Germinal center (tissue), 1 donor: ENCODE data around the gene RGS10.
A peak's percentile ranks its signal among the peaks of the same experiment; 100 is the strongest.

Source experiments
- DNase-seq: peaks from one replicate; pipeline ENCODE4 v3.0.0; 2012; ENCODE audit warnings: mixed read lengths, low spot score

Gene RGS10

DNA sequence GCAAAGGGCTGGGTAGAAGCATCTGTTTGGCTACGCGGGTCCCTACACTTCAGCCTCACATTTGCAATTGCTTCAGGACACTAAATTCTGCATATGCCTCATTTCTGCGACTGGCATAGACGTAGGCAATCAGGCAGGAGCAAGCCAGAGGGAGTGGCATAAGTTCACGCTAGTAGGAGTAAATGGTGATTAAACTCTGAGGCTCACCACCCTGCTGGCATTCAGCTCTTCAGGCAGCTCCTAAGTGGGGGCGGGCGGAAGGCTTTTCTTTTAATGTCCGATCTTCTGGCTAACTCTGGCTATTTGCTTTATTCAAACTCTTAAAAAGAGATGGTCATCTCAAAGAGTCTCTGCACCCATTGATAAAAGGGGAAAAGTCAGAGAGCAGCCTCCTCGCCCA, 45.3 kb downstream of the RGS10 start:
- DNase-seq = no peak

DNA sequence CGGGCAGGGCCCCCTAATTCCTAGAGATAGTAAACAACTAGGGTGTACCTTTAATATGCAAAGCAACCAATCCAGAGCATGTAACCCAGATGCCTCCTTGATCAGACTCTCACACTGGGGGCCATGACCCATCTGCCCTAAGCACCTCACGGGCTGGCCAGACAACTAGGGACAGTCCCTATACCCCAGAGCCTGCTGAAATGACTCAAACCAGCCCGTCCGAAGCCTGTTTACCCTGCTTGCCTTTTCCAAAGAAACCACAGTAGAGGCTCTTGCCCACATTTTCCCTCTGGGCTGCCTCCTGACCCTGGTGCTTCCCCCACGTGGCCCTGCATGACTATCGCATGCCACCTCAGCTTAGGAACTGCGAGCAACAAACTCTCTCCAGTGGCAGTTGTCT, 46.2 kb downstream of the RGS10 start:
- no peak for DNase-seq

DNA sequence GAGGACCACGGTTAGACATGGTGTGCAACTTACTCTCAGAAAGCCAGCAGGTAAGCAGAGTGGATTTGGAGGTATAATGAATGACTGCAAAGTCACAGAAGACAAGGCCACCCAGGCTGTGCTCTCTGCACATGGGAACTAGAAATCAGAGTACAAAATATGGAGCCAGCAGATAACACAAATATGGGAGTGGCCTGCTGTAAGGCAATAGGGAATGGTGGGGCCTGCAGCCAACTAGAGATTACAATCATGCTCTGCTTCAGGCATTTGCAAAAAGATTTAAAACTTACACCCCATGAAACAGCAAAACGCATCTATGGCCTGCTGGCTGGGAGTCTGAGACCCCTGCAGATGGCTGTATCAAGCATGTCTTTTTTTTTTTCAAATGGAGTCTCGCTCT, 47.0 kb downstream of the RGS10 start:
- no peak for DNase-seq

GRCh38 chr10:119495021-119495505, 47.5 kb downstream of the RGS10 start:
- DNase-seq = no peak

DNA sequence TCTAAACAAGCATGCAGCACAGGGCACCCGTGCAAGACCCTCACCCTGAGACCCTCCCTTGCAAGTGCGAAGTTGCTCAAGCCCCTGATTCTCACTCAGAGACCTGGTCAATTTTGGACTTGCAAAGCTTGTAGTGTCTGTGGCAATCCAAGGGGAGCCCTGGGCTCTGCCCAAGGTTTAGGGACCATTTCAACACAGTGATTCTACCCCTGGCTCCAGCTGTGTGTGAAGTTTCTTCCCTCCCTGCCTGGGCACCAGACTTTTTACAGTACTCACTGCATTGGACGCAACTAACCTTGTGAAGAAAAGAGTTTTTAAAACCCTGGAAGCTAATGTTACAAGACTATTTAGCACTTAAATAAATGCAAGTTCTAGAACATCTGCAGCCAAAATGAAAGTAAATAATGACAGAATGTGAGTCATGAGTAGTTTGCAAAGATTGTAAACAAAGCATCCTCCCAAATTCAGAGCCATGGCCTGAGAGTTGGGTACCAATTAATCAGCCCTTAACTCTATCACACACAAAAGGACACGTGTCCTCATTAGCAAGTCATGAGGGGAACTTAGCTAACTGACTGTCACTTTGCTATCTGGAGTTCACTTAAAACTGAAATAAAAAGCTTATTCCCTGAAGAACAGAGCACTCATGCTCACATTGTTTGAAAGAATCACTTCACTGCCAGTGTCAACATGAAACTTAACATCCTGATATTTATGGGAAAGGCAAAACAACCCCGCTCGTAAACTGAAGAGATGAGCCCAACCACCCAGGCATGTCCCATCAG, 48.1 kb downstream of the RGS10 start:
- DNase-seq = no peak

- DNase-seq = no peak
These were observed 49.4 kb downstream of the RGS10 start for GRCh38 chr10:119493155-119493554.

- no peak for DNase-seq
These were observed 50.4 kb downstream of the RGS10 start for GRCh38 chr10:119491966-119492757.

DNA sequence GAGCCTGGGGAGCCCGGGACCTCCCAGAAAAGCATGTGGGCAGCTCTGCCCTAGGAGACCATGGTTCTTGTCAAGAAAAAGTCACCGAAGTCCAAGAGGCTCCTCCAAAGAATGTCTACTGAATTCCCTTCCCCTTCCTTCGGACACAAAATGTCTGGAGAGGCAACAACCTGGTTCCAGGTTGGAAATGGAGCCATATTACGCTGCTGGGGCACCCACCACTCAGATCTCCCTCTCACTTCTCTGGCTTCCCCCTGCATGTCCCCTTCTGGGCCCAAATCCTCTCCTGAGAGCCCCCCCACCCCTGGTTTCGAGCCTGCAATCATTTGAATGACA, 52.6 kb downstream of the RGS10 start:
- DNase-seq = no peak

GRCh38 chr10:119488675-119489074, 53.8 kb downstream of the RGS10 start:
- no peak for DNase-seq

GRCh38 chr10:119483839-119484238, 58.7 kb downstream of the RGS10 start:
- no peak for DNase-seq

- no peak for DNase-seq
These were observed 59.5 kb downstream of the RGS10 start for GRCh38 chr10:119483001-119483400.

- no peak for DNase-seq
These were observed 60.6 kb downstream of the RGS10 start for GRCh38 chr10:119481781-119482426.

GRCh38 chr10:119480667-119481066, 61.9 kb downstream of the RGS10 start:
- no peak for DNase-seq

- DNase-seq = no peak
These were observed 63.0 kb downstream of the RGS10 start for GRCh38 chr10:119479532-119479931.

DNA sequence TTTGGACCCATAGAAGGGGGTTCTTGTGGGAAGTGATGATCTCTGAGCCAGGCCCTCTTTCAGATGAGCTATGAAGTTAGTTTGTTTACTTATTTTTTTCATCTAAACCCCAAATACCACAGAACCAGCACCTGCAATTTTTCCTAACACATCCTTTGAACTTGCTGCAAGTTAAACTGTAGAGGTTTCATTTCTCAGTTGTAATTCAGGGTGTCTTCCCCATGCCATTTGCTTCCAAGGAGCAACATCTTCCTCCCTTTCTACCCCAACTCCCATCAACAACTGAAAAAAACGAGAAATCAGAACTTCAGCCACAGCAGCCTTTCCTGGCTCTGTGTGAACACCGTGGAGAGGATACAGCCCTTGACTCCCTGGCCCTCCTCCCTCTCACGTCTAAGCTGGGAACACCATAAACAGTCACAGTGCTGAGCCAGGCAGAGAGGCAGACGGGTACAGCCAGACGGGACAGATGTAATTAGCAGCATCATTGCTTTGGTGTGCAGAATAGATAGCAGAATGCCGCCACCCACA, 63.6 kb downstream of the RGS10 start:
- no peak for DNase-seq

DNA sequence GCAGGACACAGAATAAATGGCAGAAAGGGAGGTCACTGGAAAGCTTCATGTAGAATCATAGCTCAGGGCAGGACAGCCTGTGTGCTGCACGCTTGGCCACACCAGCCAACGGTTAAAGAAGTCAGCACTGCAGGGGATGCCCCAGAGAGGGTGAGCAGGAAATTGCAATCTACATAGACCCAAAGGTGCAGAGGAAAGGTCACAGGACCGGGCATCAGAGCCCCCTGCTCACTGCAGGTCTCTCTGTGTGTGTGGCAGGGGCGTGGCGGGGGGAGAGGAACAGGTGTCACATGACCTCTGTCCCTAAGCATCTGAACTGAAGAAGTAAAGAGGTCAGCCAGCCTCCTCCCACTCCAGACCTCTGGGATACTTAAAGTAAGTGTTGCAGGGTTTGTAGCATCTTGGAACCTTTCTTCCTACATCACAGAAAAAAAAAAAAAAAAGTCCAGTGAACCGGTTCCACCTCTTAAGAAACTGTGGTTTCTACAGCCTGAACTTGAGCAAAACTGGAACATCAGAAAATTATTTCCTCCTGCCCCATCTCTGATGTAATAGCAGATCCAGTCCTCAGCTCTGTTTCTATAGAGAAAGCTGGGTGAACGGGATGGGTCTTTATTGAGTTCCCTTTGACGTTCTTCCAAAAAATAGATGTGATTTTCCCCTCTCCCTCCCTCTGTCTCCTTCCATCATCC, 64.3 kb downstream of the RGS10 start:
- DNase-seq = peak; percentile 66

- peak; percentile 33 for DNase-seq
These were observed 65.1 kb downstream of the RGS10 start for GRCh38 chr10:119477444-119477843.

GRCh38 chr10:119474606-119475005, 67.9 kb downstream of the RGS10 start:
- no peak for DNase-seq

DNA sequence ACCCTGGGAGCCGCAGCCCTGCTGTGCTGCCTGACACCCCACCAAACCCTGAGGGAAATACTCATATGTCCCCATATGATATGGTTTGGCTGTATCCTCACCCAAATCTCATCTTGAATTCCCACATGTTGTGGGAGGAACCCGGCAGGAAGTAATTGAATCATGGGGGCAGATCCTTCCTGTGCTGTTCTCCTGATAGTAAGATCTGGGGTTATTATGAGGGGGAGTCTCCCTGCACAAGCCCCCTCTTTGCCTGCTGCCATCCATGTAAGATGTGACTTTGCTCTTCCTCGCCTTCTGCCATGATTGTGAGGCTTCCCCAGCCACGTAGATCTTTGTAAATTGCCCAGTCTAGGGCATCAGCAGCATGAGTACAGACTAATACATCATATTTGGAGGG, 68.7 kb downstream of the RGS10 start:
- DNase-seq = no peak

GRCh38 chr10:119470920-119471702, 71.4 kb downstream of the RGS10 start:
- DNase-seq = no peak

DNA sequence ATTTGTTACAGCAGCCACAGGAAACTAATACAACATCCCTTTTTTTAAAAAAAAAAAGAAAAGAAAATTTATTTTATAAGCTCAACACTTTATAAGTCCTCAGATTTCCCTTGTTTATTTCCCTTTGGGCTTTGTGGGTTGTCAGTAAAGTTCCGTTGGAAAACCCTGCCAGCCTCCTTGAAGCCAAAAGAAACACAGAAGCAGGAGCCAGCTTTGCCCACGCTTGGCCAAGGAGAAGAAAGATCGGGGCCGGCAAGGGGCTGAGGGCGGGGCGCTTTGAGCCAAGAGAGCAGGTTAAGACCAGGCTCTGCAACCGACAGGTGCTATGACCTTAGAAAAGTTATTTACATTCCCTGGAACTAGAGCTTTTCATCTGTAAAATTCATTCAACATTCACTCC, 72.7 kb downstream of the RGS10 start:
- DNase-seq = no peak
